Measurements from ENCODE around the gene CPEB1.

Gene CPEB1

DNA sequence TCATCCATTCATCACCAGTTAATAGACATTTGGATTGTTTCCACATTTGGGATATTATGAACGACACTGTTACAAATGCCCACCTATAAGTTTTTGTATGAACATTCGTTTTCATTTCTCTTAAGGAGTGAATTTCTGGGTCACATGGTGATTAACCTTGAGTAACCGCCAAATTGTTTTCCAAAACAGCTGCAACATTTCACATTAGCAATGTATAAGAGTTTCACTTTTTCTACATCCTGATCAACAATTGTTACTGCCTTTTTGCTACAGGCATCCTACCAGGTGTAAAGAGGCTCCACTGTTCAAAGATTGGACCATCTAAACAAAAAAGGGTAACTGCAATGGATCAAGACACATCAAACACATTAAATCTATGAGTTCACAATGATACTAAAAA lies 52.0 kb downstream of the CPEB1 start:
- no peak for DNase-seq (ENCODE audit: low read depth)

GRCh38 chr15:82587805-82588204 lies 59.4 kb downstream of the CPEB1 start:
- DNase-seq (ENCODE audit: low read depth): no peak

DNA sequence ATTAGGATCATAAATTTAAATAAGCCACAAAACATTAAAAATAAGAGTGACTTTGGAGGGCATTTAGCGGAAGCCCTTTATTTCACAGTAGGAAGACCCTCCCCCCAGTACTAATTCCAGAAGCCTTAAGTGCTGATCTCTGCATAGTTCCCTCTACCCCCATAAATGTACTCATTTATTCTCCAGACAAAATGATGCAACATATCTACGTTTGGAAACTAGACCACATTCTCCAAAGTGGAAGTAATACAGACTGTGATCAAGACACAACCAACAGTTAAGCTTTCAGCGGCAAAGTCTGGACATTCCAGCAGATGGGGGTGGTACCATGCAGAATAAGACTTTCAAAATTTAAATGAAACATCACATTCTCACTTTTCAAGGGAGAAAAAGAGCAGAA lies 62.1 kb downstream of the CPEB1 start:
- DNase-seq (ENCODE audit: low read depth): no peak

GRCh38 chr15:82580713-82581112 lies 66.5 kb downstream of the CPEB1 start:
- DNase-seq (ENCODE audit: low read depth): no peak

DNA sequence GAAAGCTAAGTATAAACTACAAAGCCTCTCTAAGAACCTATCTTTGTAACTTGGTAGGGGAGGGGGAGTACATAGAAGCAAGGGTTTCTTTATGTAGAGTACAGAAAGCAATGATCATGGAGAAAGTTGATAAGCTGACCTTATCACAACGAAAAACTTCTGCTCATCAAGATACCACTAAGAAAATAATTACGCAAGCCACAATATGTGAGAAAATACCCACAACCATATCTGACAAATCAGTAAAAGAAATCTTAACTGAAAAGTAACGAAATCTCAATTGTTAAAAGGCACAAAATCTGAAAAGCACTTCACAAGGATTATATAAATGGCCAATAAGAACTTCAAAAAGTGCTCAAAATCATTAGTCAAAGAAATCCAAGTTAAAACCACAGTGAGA lies 71.8 kb downstream of the CPEB1 start:
- DNase-seq (ENCODE audit: low read depth): no peak

DNA sequence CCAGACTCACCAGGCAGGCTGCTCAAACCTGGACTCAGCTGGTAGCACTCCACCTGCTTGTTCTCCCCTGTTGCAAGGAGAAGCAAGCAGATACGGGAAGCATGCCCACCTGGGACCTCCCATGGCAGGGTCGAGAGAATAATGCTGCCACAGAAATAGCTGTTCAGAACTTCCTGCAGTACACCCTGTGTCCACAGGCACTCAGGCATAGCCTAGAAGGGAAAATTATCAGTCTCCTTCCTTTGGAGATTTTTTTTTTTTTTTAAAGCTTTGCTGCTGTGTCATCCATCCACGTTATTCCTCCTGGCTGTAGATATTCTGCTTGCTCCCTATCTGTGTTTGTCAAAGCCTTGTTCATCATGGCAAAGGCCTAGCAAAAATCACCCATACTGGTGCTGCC lies 74.2 kb downstream of the CPEB1 start:
- DNase-seq (ENCODE audit: low read depth): no peak

DNA sequence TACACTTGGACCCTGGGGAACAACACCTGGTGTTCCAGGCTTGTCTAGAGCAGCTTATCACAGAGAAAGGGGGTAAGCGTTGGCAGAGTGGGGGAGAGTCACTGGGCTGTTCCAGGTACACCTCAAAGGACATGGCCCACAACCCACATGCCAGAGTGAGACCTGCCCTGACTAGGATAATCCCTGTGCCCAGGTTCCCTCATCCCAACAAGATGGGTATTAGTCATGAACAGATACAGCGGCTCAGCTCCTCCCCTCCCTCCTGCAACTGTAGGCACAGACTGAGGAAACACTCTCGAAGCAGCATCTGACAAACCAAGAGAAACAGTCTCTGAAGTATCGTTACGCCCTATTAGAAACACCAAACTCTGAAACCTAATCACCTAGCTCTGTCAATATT lies 74.9 kb downstream of the CPEB1 start:
- no peak for DNase-seq (ENCODE audit: low read depth)

DNA sequence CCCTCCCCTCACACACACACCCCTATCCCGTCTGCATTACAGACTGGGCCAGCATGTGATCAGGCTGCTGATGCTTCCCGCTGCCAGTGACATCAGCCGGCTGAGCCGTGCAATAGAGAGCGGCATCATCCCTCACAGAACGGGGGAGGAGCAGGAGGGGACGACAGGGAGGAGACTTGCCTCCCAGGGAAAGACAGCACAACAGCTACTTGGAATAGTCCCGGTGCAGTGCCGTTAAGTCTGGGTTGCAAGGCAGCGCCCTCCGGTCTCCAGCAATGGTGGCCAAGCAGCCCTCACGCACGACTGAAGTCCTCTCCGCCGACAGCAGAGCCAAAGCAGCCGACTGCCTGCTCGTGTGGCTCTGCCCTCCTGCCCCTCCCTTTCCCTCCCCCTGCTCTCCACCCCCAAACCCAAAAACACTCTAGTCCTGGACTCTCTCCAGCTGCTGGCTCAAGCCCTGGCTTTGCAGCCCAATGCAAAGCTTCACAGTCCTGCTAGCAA lies 75.4 kb downstream of the CPEB1 start:
- DNase-seq (ENCODE audit: low read depth): no peak

DNA sequence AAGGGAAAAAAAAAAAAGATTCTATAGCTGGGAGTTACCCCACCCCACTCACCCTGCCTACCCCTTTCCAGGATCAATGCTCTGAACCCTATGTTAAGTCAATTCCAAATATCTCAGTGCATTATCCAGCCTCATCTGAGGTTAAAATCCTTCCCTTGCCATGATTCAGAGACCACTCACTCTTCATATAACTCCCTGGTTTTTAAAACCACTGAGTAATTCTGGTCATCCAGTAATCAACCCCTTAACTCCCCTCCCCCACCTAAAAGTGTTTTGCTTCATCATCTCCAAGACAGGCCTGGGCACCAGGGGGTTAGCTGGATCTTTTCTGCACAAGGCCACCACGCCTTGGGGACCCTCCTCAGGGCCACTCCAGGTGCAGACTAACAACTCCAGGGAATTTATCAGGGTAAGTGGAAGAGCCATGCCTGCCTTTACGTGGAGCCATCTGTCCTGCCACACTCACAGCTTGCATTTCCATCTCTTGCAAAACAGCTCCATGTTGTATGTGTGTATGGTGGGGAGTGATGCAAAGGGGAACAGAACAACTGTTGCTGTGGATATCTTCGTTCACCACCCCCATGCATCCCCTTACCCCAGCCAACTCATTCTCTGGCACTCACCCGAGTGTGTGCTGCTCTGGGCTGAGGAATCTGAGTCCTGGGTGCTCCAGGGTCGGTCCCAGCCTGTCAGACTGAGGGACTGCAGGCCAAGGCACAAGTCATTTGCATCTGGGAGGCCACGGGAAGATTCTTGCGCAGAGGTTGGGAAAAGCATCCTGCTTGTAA lies 76.2 kb downstream of the CPEB1 start:
- DNase-seq (ENCODE audit: low read depth): no peak

GRCh38 chr15:82569834-82570233 lies 77.3 kb downstream of the CPEB1 start:
- no peak for DNase-seq (ENCODE audit: low read depth)

DNA sequence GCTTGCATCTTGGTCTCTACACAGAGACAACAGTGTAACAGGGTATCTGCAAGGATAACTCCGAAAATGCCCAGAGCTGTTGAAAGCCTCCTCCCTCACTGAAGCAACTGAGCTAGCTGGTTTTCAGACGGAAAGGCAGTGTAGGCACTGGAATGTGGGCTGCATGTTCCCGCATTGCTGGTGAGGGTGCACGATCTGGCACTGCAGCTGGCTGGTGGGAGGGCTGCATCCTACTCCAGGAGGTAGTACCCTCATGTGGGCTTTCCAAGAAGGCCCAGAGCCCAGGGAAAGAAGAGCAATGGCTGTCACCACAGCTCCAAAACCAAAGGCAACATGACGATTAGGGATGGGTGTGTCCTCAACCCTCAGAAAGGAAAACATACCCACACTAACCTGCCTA lies 78.2 kb downstream of the CPEB1 start:
- DNase-seq (ENCODE audit: low read depth): no peak

DNA sequence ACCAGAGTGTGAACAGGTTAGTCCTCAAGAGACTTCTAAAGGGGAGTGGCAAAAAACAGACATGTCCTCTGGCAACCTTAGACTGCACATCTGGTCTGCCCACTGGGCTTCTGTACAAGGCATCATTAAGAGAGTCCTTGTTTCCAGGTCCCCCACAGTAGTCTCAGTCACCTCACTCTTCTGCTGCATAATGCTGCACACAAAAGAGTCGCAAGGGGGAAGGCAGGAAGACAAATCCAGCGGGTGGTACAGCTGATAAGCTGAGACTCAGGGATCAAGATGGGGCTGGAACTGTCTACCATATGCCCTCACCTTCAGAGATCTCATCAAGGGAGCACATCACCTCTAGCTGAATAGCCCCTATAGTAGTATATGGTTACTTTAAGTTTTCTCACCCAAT lies 79.5 kb downstream of the CPEB1 start:
- DNase-seq (ENCODE audit: low read depth): no peak

DNA sequence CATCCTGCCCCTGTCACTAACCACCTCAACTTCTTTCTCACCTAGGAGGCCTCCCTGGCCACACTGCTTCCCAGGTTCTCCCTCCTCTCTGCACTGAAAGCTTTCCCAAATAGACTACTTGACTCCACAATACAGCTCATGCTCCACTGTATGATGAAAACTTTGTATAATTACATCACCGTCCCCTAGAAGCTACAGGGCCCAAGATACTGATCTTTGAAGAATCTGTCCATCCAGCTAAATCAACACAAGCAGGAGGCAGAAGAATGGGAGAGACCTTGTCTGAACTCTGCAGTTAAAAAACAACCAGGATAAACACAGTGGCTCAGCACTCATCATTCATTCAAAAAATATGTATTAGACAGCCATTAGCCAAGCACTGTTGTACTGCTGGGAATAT lies 80.5 kb downstream of the CPEB1 start:
- no peak for DNase-seq (ENCODE audit: low read depth)

DNA sequence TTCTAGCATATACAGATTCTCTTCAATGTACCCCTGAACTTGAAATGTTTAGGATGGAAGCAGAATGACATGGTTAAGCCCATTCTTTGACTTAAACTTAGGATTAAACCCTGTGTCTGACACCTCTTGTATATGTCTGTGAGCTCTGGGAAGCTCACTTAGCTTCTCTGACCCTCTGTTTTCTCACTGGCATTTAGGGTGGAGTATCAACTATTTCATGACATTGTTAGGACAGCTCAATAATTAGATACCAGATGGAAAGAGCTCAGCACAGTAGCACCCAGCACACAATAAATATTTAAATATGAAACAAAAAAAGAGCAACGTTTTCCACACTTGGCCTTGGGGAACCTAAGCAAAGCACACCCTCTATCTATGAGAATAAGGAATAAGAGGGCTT lies 88.7 kb downstream of the CPEB1 start:
- DNase-seq (ENCODE audit: low read depth): no peak

DNA sequence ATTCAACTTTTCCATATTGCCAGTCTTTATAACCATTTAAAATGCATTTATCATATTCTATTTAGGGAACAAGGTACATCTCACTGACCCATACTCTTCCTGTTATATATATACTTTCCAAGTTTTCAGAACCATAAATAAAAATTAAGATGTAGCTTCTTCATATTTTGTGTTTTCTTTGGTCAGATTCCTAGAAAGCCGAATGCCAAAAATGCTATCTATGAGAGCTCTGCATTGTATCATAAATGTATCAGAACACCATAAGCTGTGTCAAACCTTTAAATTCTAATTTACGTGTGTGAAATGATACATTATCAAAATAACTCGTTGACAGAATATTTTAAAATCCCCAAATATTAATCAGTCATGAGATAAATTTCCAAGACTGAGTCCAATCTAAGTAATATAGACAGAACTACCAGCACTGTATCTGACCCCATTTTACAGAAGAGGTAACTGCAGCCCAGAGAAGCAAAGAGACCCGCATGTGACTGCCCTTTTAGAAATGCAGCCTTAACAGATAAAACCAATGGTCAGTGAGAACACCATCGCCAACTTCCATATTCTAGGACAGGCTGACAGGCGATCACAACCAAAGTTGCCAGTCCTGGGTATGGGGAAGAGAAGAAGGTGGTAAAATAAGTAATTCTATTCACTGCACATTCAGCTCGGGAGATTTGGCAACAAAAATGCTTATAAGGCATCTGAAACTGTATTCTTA lies 90.7 kb downstream of the CPEB1 start:
- no peak for DNase-seq (ENCODE audit: low read depth)

DNA sequence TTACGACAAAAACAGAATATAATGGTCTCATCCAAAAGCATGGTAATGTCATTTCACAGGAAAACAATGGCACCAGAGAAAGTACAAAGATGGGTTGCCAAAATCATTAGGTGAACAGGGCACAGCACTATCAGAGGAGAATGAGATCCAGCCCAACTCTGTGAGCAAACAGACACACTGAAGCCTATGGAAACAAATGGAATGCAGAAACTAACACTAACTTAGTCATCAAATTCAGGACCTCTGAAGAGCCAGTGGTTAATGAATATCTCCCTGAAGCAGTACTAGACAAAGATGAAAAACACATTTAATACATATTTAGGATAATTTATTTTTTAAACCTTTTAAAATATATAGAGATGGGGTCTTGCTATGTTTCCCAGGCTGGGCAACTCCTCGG lies 92.3 kb downstream of the CPEB1 start:
- DNase-seq (ENCODE audit: low read depth): no peak

- no peak for DNase-seq (ENCODE audit: low read depth)
Observed at GRCh38 chr15:82554351-82554750, 92.8 kb downstream of the CPEB1 start.

DNA sequence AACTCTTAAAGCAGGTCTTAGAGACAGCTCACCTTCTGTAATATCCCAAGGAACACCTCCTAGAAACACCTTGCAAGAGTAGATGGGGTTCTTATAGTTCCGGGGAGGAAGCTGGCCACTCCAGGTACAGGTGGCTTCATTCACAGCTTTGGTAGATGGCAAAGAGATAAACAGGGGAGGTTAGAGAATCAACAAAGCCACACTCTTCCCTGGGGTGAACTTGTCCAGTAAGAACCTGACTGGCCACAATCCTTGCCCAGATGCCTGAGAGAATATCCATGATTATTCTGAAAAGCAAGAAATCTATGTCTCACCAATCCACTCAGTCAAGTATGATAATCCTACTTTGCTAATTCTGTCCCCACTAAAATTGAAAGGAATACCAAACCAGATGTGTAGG lies 93.3 kb downstream of the CPEB1 start:
- no peak for DNase-seq (ENCODE audit: low read depth)

- DNase-seq (ENCODE audit: low read depth): no peak
Observed at GRCh38 chr15:82552861-82553260, 94.3 kb downstream of the CPEB1 start.

DNA sequence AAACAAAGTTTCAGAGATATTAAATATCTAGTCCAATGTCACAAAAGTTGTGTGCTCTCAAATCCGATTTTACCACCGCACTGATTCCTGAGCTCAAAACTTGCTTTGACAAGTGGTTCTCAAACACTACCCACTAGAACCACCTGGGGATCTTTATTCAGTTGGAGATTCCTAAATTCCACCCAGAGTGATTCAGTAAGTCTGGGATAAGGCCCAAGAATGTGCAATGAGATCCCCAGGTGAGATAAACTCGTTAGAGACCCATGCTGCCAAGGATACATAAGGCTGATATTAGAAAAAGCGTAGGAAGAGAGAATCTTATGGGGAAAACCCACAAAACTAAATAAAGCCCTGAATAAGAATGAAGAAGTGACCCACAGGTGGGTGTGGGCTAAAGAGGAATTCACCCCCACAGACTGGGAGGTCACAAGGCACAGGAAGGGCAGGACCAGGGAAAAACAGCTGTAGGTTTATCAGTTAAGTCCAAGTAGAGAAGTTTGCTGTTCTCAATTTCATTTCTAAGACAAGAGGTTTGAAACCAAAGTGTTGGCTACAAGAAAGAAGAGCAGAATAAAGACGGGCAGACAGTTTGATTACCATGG lies 95.4 kb downstream of the CPEB1 start:
- DNase-seq (ENCODE audit: low read depth): no peak

- no peak for DNase-seq (ENCODE audit: low read depth)
Observed at GRCh38 chr15:82549199-82549665, 97.9 kb downstream of the CPEB1 start.

DNA sequence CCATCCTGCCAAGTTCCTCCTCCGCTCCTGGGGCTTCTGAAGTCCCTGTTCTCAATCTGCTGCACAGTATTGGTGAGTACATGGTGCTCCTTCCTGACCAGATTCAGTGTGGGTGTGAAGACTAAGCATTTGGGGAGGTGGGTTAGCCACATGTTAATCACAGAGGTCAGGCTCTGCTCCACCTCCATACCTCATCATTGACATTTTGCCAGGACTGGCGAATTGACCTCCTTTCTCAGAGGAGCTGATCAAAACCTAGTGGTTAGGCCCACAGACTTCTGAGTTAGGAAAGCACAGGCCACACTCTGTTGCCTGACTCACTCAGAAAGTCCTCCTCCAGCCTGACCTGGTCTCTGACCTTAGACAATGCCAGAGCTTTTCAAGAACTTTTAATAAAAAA lies 98.5 kb downstream of the CPEB1 start:
- DNase-seq (ENCODE audit: low read depth): no peak

- no peak for DNase-seq (ENCODE audit: low read depth)
Observed at GRCh38 chr15:82545478-82545877, 101.7 kb downstream of the CPEB1 start.
